ENCODE measurements around the gene SIAE.

DNA sequence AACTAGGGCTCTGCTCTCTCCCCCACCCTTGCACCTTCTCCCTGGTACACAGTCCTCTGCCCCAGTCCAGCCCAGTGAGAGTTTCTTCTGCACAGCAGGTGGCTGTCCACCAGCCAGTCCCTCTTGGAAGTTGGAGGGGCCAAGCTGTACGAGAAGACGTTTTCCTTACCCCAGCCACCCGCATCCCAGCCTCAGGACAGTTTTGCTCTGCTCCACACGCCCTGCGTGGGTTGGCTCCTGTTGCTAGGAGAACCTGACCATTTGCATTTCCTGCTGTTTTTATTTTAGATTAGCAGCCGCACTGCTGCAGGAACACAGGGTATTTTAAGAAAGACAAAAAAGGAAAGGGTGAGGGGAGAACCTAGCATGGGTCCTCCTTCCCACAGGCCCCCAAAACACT is 48.6 kb upstream of the SIAE start:
- TF ChIP-seq, protein P1, sequence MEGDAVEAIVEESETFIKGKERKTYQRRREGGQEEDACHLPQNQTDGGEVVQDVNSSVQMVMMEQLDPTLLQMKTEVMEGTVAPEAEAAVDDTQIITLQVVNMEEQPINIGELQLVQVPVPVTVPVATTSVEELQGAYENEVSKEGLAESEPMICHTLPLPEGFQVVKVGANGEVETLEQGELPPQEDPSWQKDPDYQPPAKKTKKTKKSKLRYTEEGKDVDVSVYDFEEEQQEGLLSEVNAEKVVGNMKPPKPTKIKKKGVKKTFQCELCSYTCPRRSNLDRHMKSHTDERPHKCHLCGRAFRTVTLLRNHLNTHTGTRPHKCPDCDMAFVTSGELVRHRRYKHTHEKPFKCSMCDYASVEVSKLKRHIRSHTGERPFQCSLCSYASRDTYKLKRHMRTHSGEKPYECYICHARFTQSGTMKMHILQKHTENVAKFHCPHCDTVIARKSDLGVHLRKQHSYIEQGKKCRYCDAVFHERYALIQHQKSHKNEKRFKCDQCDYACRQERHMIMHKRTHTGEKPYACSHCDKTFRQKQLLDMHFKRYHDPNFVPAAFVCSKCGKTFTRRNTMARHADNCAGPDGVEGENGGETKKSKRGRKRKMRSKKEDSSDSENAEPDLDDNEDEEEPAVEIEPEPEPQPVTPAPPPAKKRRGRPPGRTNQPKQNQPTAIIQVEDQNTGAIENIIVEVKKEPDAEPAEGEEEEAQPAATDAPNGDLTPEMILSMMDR (IDR thresholded peaks at IDR 0.05; ENCODE audit: poor library complexity), result no peak
- TF ChIP-seq EZH2phosphoT487 (IDR thresholded peaks at IDR 0.05; ENCODE audit: low read depth, severe bottlenecking, unreplicated experiment), result no peak

Measured in hepatocyte (in vitro differentiated cells).